GM21529 (cell line): ENCODE results near the gene APOL4.
A peak's percentile ranks its signal among the peaks of the same experiment; 100 is the strongest.
"Not testable (repeated sequence)": the region's sequence is repeated elsewhere in the genome, so short reads cannot be mapped to it uniquely, and the experiment has no call there.

Experiments used
- ATAC-seq: cut with Tn5 transposase; IDR thresholded peaks from one replicate; pipeline ENCODE4 v1.9.1; 2021; ENCODE audit not compliant: unreplicated experiment

Gene APOL4

GRCh38 chr22:36201630-36202319, at the start of gene APOL4:
Gene APOL4, minus strand, starts transcription at chr22:36201809. Its CDS starts 75 bp downstream, at chr22:36201734.
- ATAC-seq = no peak

GRCh38 chr22:36250292-36250960, 48.8 kb upstream of the APOL4 start:
- ATAC-seq = not testable (repeated sequence)

- ATAC-seq = no peak
Measured at GRCh38 chr22:36249160-36249559, 47.6 kb upstream of the APOL4 start.

- ATAC-seq = no peak
Measured at GRCh38 chr22:36247955-36248354, 46.3 kb upstream of the APOL4 start.

- ATAC-seq = no peak
Measured at GRCh38 chr22:36246718-36247117, 45.1 kb upstream of the APOL4 start.

- no peak for ATAC-seq
Measured at GRCh38 chr22:36245805-36246356, 44.3 kb upstream of the APOL4 start.

GRCh38 chr22:36244522-36245391, 43.1 kb upstream of the APOL4 start:
- ATAC-seq = no peak

GRCh38 chr22:36243986-36244385, 42.4 kb upstream of the APOL4 start:
- no peak for ATAC-seq

GRCh38 chr22:36239401-36240171, 38.0 kb upstream of the APOL4 start, which contains the start of gene APOL2:
Gene APOL2, minus strand, starts transcription at chr22:36239527. Its CDS starts 6,365 bp downstream, at chr22:36233162.
- peak; percentile 87 for ATAC-seq

- ATAC-seq = peak; percentile 18
Measured at GRCh38 chr22:36239150-36239400, 37.5 kb upstream of the APOL4 start.

- no peak for ATAC-seq
Measured at GRCh38 chr22:36238373-36239149, 37.0 kb upstream of the APOL4 start.

GRCh38 chr22:36237462-36238372, 36.1 kb upstream of the APOL4 start:
- ATAC-seq = no peak

GRCh38 chr22:36236388-36237319, 35.0 kb upstream of the APOL4 start:
- ATAC-seq = no peak

GRCh38 chr22:36235585-36235984, 34.0 kb upstream of the APOL4 start:
- no peak for ATAC-seq

GRCh38 chr22:36234919-36235318, 33.3 kb upstream of the APOL4 start:
- ATAC-seq = no peak

GRCh38 chr22:36234213-36234612, 32.6 kb upstream of the APOL4 start:
- no peak for ATAC-seq

GRCh38 chr22:36233796-36234195, 32.2 kb upstream of the APOL4 start:
- no peak for ATAC-seq
